PC-9 (cell line): ENCODE data around the gene GRIA1. TPM values are rescaled to one million over a fixed set of nuclear protein-coding genes. Genes with fewer than 3 reads are reported as not detected.

ENCODE experiments used
- BruUV-seq: library from RNA; stranded (reverse); fragments of 400-500 nt; replicated peaks from 2 replicates; lab custom pipeline; 2021; lab: Mats Ljungman, UMichigan
- CTCF ChIA-PET: fragments of 300-600 bp; sonication (Branson Sonifier 250); formaldehyde crosslinking; loops from one replicate; lab custom pipeline; 2022; ENCODE audit warnings: antibody characterized with exemption; lab: Charles Lee
- POLR2A ChIA-PET: fragments of 300-600 bp; sonication (Branson Sonifier 250); formaldehyde crosslinking; loops from one replicate; lab custom pipeline; 2022; ENCODE audit warnings: antibody characterized with exemption; ENCODE audit not compliant: unreplicated experiment; lab: Charles Lee
- DNase-seq, 2 experiments: peaks; one replicate each; pipeline versions ENCODE4 v3.0.0 to v3.0.0-alpha.2; 2015 to 2022; ENCODE audit warnings: mixed read lengths in 1 of 2
- H2AFZ ChIP-seq: fragments of 200-600 bp; sonication (generic); 2 replicates; pipeline ENCODE4 v1.8.1; 2017; ENCODE audit warnings: antibody characterized with exemption
- H3F3A ChIP-seq: fragments of 200-600 bp; sonication (generic); 2 replicates; pipeline ENCODE4 v1.8.1; 2017; ENCODE audit warnings: antibody characterized with exemption, mild to moderate bottlenecking, low read depth; ENCODE audit not compliant: insufficient read depth
- H3K27ac ChIP-seq: fragments of 200-600 bp; sonication (generic); 2 replicates; pipeline ENCODE4 v1.6.1; 2016; ENCODE audit warnings: mixed run types
- H3K27me3 ChIP-seq: fragments of 200-600 bp; sonication (generic); 2 replicates; pipeline ENCODE4 v1.6.1; 2016; ENCODE audit warnings: low read depth, mixed run types; ENCODE audit not compliant: insufficient read depth
- H3K36me3 ChIP-seq: fragments of 200-600 bp; sonication (generic); 2 replicates; pipeline ENCODE4 v1.6.1; 2016; ENCODE audit warnings: low read depth, mixed run types
- H3K4me1 ChIP-seq: fragments of 200-600 bp; sonication (generic); replicated peaks from 2 replicates; pipeline ENCODE4 v1.6.1; 2016; ENCODE audit warnings: mixed run types; ENCODE audit not compliant: insufficient read depth
- H3K4me2 ChIP-seq: fragments of 200-600 bp; sonication (generic); 2 replicates; pipeline ENCODE4 v1.6.1; 2017; ENCODE audit warnings: mixed run types
- H3K4me3 ChIP-seq: fragments of 200-600 bp; sonication (generic); 2 replicates; pipeline ENCODE4 v1.6.1; 2016; ENCODE audit warnings: mixed run types
- H3K79me2 ChIP-seq: fragments of 200-600 bp; sonication (generic); 2 replicates; pipeline ENCODE4 v1.6.1; 2017; ENCODE audit warnings: low read depth, mixed run types
- H3K9me2 ChIP-seq: fragments of 200-600 bp; sonication (generic); 2 replicates; pipeline ENCODE4 v1.8.1; 2017; ENCODE audit warnings: mild to moderate bottlenecking; ENCODE audit not compliant: insufficient read depth
- H3K9me3 ChIP-seq: fragments of 200-600 bp; sonication (generic); 2 replicates; pipeline ENCODE4 v1.8.1; 2016; ENCODE audit warnings: low read depth; ENCODE audit not compliant: insufficient read depth
- H4K20me1 ChIP-seq: fragments of 200-600 bp; sonication (generic); 2 replicates; pipeline ENCODE4 v1.8.1; 2017; ENCODE audit not compliant: insufficient read depth
- EZH2 ChIP-seq: fragments of 200-600 bp; sonication (generic); IDR thresholded peaks from 2 replicates; pipeline ENCODE4 v1.8.0; 2017; ENCODE audit warnings: antibody characterized with exemption, low read depth
- intact Hi-C: fragments of 100-400 bp; cut with micrococcal nuclease; formaldehyde crosslinking; loops from one replicate; pipeline ENCODE4 v1.10.0; 2022; ENCODE audit not compliant: unreplicated experiment
- total RNA-seq: library from RNA; stranded (reverse); gene quantifications from 2 replicates; pipeline ENCODE4 v1.2.3, GENCODE V29; 2021
- TF ChIP-seq, protein P1 (sequence below): fragments of 200-600 bp; sonication (generic); conservative IDR thresholded peaks from 2 replicates; pipeline ENCODE4 v1.6.1; 2017; ENCODE audit warnings: mixed run types, antibody characterized with exemption, mild to moderate bottlenecking, moderate library complexity

Gene GRIA1
- total RNA-seq, 1 experiment from 2014 or later: not detected

DNA sequence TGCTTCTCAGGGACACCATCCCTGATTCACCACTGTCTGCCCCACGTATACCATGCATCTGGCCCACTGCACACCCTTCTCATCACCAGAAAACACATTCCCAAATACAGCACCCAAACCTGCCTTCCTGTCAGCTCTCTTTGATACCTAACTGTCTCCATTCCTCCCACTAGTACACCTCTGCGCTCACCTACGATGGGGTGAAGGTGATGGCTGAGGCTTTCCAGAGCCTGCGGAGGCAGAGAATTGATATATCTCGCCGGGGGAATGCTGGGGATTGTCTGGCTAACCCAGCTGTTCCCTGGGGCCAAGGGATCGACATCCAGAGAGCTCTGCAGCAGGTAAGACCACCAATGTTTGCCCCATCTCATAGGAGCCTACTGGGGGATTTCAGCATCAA, 186.4 kb downstream of the GRIA1 start:
- Histone ChIP-seq H4K20me1 (no peaks in the 10 kb centered on the region), H3F3A (no peaks in the 10 kb centered on the region), H3K9me3 (no peaks in the 10 kb centered on the region), H3K36me3 (no peaks in the 10 kb centered on the region), H3K4me3 (no peak overlapping the region), H3K79me2 (no peaks in the 10 kb centered on the region), H3K27me3 (peaks cover 16% of the 10 kb centered on the region; the same call in 1 of the 2 replicates), H2AFZ (no peak overlapping the region), H3K27ac (no peak overlapping the region), H3K4me1 (no peaks in the 10 kb centered on the region), H3K4me2 (no peak overlapping the region), H3K9me2 (no peaks in the 10 kb centered on the region)
- intact Hi-C loops: no loop called here
- BruUV-seq: no TSS peak
- no peak for DNase-seq
- ChIA-PET CTCF (no interaction called here), POLR2A (no interaction called here)
- TF ChIP-seq, protein P1, sequence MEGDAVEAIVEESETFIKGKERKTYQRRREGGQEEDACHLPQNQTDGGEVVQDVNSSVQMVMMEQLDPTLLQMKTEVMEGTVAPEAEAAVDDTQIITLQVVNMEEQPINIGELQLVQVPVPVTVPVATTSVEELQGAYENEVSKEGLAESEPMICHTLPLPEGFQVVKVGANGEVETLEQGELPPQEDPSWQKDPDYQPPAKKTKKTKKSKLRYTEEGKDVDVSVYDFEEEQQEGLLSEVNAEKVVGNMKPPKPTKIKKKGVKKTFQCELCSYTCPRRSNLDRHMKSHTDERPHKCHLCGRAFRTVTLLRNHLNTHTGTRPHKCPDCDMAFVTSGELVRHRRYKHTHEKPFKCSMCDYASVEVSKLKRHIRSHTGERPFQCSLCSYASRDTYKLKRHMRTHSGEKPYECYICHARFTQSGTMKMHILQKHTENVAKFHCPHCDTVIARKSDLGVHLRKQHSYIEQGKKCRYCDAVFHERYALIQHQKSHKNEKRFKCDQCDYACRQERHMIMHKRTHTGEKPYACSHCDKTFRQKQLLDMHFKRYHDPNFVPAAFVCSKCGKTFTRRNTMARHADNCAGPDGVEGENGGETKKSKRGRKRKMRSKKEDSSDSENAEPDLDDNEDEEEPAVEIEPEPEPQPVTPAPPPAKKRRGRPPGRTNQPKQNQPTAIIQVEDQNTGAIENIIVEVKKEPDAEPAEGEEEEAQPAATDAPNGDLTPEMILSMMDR: no peak
- TF ChIP-seq EZH2: no peak

DNA sequence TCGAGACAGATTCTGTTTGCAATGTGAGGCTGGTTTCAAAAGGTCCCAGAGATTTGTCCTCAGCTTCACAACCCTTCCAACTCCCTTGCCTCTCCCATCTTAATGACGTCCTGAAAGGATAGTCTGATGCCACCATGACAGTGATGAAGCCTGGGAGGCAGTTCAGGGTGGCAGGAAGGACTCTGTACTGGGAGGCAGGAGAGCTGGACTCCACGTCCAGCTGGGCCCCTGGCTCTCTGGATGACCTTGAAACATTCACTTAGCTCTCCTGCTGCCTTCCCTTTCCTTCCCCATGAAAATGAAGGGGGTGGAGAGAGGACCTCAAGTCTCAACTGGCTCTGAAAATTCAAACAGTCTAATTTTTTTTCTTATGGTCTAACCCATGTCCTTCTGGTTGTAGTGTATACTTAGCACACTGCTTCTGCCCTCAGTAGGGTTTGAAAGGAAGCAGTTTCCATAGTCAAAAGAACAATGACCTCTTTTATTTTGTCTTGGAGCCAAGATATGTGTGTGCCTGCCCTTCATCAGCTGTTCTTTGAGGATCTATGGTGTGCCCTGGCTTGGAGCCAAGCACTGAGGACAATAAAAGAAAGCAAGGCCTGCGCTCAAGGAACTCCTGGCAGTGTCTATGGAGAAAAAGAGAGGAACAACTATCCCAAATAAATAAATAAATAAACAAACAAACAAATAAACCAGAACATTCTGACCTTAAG, 188.3 kb downstream of the GRIA1 start:
- intact Hi-C loops: no loop called here
- no peak overlapping the region for H2AFZ ChIP-seq
- TF ChIP-seq, protein P1: no peak
- no peak for TF ChIP-seq EZH2
- H3F3A ChIP-seq: no peaks in the 10 kb centered on the region
- no peak overlapping the region for H3K4me3 ChIP-seq
- no peaks in the 10 kb centered on the region for H3K9me2 ChIP-seq
- no peak for DNase-seq
- H4K20me1 ChIP-seq: no peaks in the 10 kb centered on the region
- H3K4me1 ChIP-seq: no peaks in the 10 kb centered on the region
- peaks cover 23% of the 10 kb centered on the region; the same call in 1 of the 2 replicates for H3K27me3 ChIP-seq
- no peaks in the 10 kb centered on the region for H3K36me3 ChIP-seq
- no peak overlapping the region for H3K4me2 ChIP-seq
- ChIA-PET CTCF (no interaction called here), POLR2A (no interaction called here)
- no TSS peak for BruUV-seq
- no peaks in the 10 kb centered on the region for H3K9me3 ChIP-seq
- H3K27ac ChIP-seq: no peak overlapping the region
- H3K79me2 ChIP-seq: no peaks in the 10 kb centered on the region

DNA sequence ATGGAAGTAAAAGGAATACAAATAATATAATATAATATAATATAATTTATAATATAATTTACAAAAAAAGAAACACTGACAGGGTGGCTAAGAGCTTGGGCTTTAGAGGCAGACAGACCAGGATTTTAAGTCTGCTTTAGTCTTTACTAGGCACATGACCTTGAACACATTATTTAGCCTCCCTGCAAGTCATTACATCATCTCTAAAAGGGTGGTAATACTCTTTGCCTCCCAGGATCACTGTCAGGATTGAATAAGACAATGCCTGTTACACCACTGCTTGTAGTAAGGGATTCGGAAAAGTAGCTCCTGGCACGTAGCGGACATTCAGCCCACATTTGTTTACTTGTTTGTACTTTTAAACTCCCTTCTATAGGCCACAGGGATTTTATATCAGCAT, 199.8 kb downstream of the GRIA1 start:
- Histone ChIP-seq H3K4me2 (no peak overlapping the region), H3F3A (no peaks in the 10 kb centered on the region), H4K20me1 (no peaks in the 10 kb centered on the region), H3K9me3 (no peaks in the 10 kb centered on the region), H3K27me3 (peaks cover 25% of the 10 kb centered on the region), H3K4me1 (no peaks in the 10 kb centered on the region), H3K79me2 (no peaks in the 10 kb centered on the region), H2AFZ (no peak overlapping the region), H3K4me3 (no peak overlapping the region), H3K36me3 (no peaks in the 10 kb centered on the region), H3K9me2 (no peaks in the 10 kb centered on the region), H3K27ac (no peak overlapping the region)
- CTCF ChIA-PET: no interaction called here
- TF ChIP-seq, protein P1: no peak
- no peak for TF ChIP-seq EZH2
- POLR2A ChIA-PET: no interaction called here
- BruUV-seq: no TSS peak
- DNase-seq: no peak
- intact Hi-C loops: no loop called here
